HUES6 (cell line): ENCODE data around the gene SERP2.

Experiments
- H3K27ac ChIP-seq: 2 replicates; pipeline ENCODE4 v1.7.0; 2013; ENCODE audit warnings: low read depth, mild to moderate bottlenecking, low read length, inconsistent platforms
- H3K27me3 ChIP-seq: 2 replicates; pipeline ENCODE4 v1.6.1; 2013; ENCODE audit warnings: low read length; ENCODE audit not compliant: control insufficient read depth, insufficient read depth
- H3K36me3 ChIP-seq: 2 replicates; pipeline ENCODE4 v1.6.1; 2013; ENCODE audit warnings: low read length; ENCODE audit not compliant: control insufficient read depth, insufficient read depth
- H3K4me1 ChIP-seq: 2 replicates; pipeline ENCODE4 v1.6.1; 2013; ENCODE audit warnings: low read length; ENCODE audit not compliant: control insufficient read depth, insufficient read depth
- H3K4me3 ChIP-seq: 2 replicates; pipeline ENCODE4 v1.5.1; 2013; ENCODE audit warnings: low read depth, low read length
- H3K9ac ChIP-seq: one replicate; pipeline ENCODE4 v1.6.1; 2013; ENCODE audit warnings: mild to moderate bottlenecking, low read length
- H3K9me3 ChIP-seq: 2 replicates; pipeline ENCODE4 v1.6.1; 2013; ENCODE audit warnings: low read depth, low read length; ENCODE audit not compliant: control insufficient read depth, insufficient read depth

Gene SERP2

GRCh38 chr13:44400736-44401135 is 27.1 kb downstream of the SERP2 start:
- Histone ChIP-seq H3K36me3 (no peaks in the 10 kb centered on the region), H3K9ac (no peak overlapping the region), H3K9me3 (no peaks in the 10 kb centered on the region), H3K27me3 (no peaks in the 10 kb centered on the region), H3K27ac (no peak overlapping the region), H3K4me3 (no peak overlapping the region), H3K4me1 (peaks cover 66% of the 10 kb centered on the region)

- H3K4me3 ChIP-seq, result no peak overlapping the region
- peaks cover 68% of the 10 kb centered on the region for H3K4me1 ChIP-seq
- H3K9ac ChIP-seq, result no peak overlapping the region
- H3K27ac ChIP-seq, result no peak overlapping the region
- H3K27me3 ChIP-seq, result no peaks in the 10 kb centered on the region
- H3K36me3 ChIP-seq, result no peaks in the 10 kb centered on the region
- H3K9me3 ChIP-seq, result no peaks in the 10 kb centered on the region
Observed at GRCh38 chr13:44401577-44401976, 28.0 kb downstream of the SERP2 start.

DNA sequence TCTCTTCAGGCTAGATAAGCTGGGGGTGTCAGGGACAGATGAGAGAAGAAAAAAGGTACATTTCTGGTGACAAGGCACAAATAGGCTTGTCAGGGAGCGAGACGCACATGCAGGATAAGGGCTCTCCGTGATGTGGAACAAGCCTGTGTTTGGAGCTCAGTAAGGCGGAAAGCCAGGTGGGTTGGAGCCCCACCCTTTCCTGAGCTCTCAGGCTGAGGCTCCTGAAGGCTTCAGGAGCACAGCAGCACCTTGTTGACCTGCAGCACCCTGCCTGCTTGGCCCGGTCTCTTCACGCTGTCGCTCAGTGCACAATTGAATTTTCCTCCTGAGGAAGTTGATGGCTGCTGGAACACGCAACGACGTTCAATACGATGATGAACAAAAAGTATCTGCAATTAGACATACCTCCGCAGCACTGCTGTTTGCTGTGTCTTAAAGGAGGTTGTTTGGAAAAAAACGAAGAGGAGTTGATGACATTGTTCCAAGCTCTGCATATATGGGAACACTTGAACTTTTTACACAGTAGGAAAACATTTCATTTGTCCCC is 29.3 kb downstream of the SERP2 start:
- H3K27ac ChIP-seq, result no peak overlapping the region
- peak overlapping the region; percentile 49 for H3K9ac ChIP-seq
- peak overlapping the region; percentile 36; the same call in 1 of the 2 replicates for H3K4me3 ChIP-seq

DNA sequence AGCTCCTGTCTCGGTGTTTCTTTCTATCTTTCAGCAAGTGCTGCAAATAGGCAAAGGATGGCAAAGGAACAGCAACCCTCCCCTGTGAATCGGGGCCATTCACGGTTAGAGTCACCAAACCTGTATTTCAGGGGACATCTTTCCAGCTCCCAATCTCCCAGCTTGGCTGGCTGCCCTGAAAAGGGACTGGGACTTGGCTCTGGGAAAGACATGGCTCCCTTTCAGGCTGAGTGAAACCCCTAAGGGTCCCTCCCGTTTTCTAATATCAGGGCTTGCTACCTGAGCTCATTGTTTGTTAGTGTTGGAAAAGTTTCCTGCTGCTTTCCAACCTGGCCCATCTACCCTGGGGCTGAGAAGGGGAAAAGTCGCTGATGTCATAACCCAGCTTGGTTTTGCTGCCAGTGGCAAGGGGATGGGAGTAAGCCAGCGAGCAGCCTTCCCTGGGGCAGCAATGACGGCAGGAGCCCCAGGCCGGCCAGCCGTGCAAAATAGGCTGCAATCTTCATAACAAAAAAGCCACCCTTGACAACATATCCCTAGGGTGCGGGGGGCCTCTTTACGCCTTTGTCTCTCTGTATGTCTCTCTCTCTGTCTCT is 29.9 kb downstream of the SERP2 start:
- peak overlapping the region; percentile 77; the same call in 1 of the 2 replicates for H3K27ac ChIP-seq
- H3K4me1 ChIP-seq, result peaks cover 60% of the 10 kb centered on the region
- H3K36me3 ChIP-seq, result no peaks in the 10 kb centered on the region
- no peaks in the 10 kb centered on the region for H3K27me3 ChIP-seq
- H3K4me3 ChIP-seq, result peak overlapping the region; percentile 36
- no peaks in the 10 kb centered on the region for H3K9me3 ChIP-seq
- peak overlapping the region; percentile 67 for H3K9ac ChIP-seq

More for the DNA sequence above, 29.3 kb downstream of the SERP2 start:
- no peaks in the 10 kb centered on the region for H3K36me3 ChIP-seq
- H3K9me3 ChIP-seq, result no peaks in the 10 kb centered on the region
- peaks cover 61% of the 10 kb centered on the region for H3K4me1 ChIP-seq
- no peaks in the 10 kb centered on the region for H3K27me3 ChIP-seq

DNA sequence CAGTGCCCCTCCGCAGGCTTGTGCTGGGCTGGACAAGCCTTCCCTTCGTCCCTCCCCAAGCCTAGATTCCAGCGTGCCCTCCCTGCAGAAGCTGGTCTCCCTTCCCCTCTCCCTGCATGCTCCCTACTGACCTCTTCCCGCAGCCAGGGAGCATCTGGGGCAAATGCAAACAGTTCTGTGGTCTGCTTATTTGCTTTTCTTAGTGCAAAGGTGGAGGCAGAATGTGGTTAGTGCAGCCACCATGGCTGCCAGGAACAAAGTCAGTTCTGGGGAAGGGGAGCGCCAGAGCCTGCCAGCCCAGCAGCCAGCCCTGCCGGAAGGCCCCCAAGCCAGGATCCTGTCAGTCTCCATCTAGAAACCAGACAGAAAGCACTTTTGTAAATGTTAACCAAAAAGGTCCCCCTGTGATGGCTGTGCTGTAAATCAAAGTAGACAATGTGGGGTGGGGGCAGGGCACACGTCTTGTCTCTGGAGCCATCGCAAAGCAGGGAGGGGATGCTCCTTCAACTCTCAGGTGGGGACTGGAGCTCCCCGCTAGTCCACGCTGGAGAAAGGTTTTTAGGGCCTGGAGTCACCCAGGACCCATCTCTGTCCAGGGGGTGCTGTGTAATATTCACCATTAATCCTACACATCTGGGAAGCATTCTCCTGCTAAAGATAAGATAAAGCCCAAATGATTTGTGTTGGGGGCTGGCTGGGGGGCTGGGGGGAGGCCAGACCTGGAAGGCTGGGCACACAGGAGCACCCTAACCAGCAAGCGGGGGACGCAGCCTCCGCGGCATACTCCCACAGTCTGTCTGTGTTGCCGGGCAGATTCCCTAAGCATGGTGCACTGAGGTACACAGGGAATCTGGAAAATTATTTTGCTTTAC is 30.9 kb downstream of the SERP2 start:
- Histone ChIP-seq H3K4me1 (peaks cover 60% of the 10 kb centered on the region), H3K9ac (peak overlapping the region; percentile 67), H3K4me3 (peak overlapping the region; percentile 36), H3K36me3 (no peaks in the 10 kb centered on the region), H3K27ac (peak overlapping the region; percentile 77), H3K9me3 (no peaks in the 10 kb centered on the region), H3K27me3 (no peaks in the 10 kb centered on the region)

DNA sequence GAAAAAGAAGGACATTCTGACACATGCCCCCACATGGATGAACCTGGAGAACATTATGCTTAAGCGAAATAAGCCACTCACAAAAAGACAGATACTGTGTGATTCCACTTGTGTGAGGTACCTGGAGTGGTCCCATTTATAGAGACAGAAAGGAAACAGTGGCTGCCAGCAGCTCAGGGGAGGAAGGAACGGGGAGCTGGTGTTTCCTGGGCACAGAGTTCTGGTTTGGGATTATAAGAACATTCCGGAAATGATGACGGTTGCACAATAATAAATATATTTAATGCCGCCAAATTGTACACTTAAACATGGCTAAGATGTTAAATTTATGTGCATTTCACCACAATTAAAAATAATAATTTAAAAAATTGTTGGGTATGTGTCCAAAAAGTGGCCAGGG is 33.0 kb downstream of the SERP2 start:
- Histone ChIP-seq H3K9ac (no peak overlapping the region), H3K4me1 (peaks cover 53% of the 10 kb centered on the region), H3K4me3 (no peak overlapping the region), H3K27ac (no peak overlapping the region), H3K9me3 (no peaks in the 10 kb centered on the region), H3K36me3 (no peaks in the 10 kb centered on the region), H3K27me3 (no peaks in the 10 kb centered on the region)

DNA sequence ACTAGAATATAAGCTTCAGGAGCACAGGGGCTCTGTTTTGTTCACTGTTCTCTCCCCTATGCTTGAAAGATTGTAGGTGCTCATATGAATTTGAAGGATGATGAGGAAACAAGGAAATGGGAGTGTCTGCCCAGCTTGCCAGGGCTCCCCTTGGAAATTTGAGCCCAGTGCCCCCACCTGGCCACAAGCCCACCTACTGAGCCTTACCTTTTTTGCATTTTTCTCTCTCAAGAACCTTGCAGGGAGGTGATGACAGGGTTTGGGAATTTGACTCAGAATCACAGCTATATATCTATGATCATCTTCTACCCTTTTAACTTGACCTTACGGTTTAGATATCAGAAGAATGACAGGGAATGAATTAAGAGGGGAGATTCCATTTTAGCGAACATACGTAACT is 33.8 kb downstream of the SERP2 start:
- no peak overlapping the region for H3K4me3 ChIP-seq
- peaks cover 52% of the 10 kb centered on the region for H3K4me1 ChIP-seq
- no peaks in the 10 kb centered on the region for H3K27me3 ChIP-seq
- H3K9me3 ChIP-seq, result no peaks in the 10 kb centered on the region
- no peaks in the 10 kb centered on the region for H3K36me3 ChIP-seq
- no peak overlapping the region for H3K27ac ChIP-seq
- H3K9ac ChIP-seq, result no peak overlapping the region

DNA sequence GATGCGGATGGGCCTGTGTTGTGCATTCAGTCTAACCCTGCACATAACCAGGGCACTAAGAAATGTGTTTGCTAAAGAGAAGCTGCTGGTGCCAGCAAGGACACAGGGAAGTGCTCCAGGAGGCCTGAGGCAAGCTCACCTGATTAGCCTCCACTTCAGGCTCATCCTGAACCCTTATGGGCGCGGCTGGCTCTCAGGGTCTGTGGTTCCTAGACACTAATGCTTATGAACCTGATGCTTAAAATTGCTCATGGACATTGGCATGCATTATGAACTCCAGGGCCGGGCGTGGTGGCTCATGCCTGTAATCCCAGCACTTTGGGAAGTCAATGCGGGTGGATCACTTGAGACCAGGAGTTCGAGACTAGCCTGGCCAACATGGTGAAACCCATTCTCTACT is 34.3 kb downstream of the SERP2 start:
- Histone ChIP-seq H3K27me3 (no peaks in the 10 kb centered on the region), H3K27ac (no peak overlapping the region), H3K4me1 (peaks cover 52% of the 10 kb centered on the region), H3K9me3 (no peaks in the 10 kb centered on the region), H3K9ac (no peak overlapping the region), H3K4me3 (no peak overlapping the region), H3K36me3 (no peaks in the 10 kb centered on the region)

DNA sequence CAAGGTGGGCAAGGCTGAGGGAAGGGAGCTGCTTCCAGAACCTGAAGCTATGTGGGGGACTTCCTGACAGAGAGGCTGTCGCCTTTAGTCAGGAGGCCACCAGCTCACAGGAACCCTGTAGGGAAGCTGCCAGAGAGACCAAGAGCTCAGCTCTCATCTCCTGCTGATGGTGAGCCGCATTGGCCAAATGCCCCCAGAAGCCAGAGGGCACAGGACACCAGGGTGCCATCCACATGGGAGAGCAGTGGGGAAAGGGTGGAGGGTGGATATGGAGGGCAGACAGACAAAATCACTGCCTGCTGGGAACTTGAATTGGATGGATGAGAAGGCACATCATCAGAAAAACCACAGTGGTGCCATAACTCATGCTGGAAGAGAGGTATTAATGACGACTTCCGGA is 36.0 kb downstream of the SERP2 start:
- H3K9me3 ChIP-seq, result no peaks in the 10 kb centered on the region

GRCh38 chr13:44410328-44410859 is 36.8 kb downstream of the SERP2 start:
- no peak overlapping the region for H3K27ac ChIP-seq
- no peak overlapping the region for H3K4me3 ChIP-seq
- H3K36me3 ChIP-seq, result no peaks in the 10 kb centered on the region
- H3K27me3 ChIP-seq, result no peaks in the 10 kb centered on the region
- no peak overlapping the region for H3K9ac ChIP-seq
- H3K4me1 ChIP-seq, result peaks cover 31% of the 10 kb centered on the region
- H3K9me3 ChIP-seq, result no peaks in the 10 kb centered on the region

More for the DNA sequence above, 36.0 kb downstream of the SERP2 start:
- H3K27me3 ChIP-seq, result no peaks in the 10 kb centered on the region
- peaks cover 36% of the 10 kb centered on the region for H3K4me1 ChIP-seq
- H3K27ac ChIP-seq, result no peak overlapping the region
- H3K9ac ChIP-seq, result no peak overlapping the region
- no peaks in the 10 kb centered on the region for H3K36me3 ChIP-seq
- no peak overlapping the region for H3K4me3 ChIP-seq

GRCh38 chr13:44411841-44412240 is 38.2 kb downstream of the SERP2 start:
- no peak overlapping the region for H3K27ac ChIP-seq
- H3K9ac ChIP-seq, result no peak overlapping the region
- no peak overlapping the region for H3K4me3 ChIP-seq
- H3K27me3 ChIP-seq, result no peaks in the 10 kb centered on the region
- no peaks in the 10 kb centered on the region for H3K9me3 ChIP-seq
- peaks cover 38% of the 10 kb centered on the region for H3K4me1 ChIP-seq
- no peaks in the 10 kb centered on the region for H3K36me3 ChIP-seq
